Measurements from ENCODE around the gene MLPH. TPM values are rescaled to one million over a fixed set of nuclear protein-coding genes. Genes with fewer than 3 reads are reported as not detected.

Gene MLPH
- total and polyA plus RNA-seq, 9 of the 15 experiments (the other 6 are each of a cell fraction or from before 2014, with no cell fraction given), result 0.22 TPM; not detected in 8

DNA sequence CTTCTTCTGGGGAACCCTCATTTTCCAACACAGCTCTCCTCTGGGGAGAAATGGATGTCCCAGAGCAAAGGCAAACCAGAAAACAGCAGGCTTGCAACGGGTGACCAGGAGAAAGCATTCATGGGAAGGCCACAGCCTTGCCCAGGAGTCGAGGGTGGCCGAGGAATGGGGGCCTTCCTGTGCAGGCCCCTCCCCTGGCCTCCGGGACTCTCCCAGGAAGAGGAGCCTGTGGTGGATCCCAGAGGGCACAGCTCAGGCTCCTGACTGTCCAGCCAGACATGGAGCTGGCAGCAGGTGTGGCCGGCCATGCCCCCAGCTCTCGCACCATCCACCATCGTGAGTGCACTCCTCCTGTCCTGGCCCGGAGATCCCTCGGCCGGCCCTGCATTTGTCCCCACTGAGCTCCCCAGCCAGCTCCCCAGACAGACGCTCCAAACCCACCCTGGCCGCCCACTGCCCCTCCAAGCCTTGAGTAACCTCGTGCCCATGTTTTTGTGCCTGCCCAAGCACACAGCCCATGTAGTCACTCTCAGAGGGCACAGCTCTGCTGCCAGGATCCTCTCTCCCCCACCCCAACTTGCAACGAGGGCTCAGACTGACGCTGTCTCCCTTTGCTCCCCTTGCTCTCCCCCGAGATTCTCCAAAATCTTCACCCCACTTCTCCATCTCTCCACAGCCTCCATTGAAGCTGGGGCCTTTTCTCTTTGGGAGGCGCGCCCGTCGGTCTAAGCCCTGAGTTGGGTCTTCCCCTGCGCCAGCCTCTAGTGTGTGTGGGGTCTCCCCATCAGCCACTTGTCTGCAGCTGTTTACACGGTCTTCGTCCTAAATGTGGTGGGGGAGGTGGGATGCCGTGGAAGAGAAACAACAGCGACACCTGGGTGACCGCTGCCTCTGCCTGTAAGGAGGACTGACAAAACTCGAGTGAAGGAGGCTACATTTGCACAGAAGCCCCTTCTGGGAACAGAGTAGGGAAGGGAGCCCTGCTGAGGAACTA lies 89.1 kb downstream of the MLPH start:
- ATAC-seq (no peak), FAIRE-seq (no peak), DNase-seq (ENCODE audit: extremely low read depth in 1 of 4, low spot score in 3 of 4) (no peak)
- CTCF ChIA-PET (ENCODE audit: low intra/inter-chr PET ratio), result interaction anchor here (1.0 kb wide), 1 partner anchor 63 kb away, joined by 3 read pairs; no protein-coding TSS in a partner anchor
- Histone ChIP-seq H3K27ac (ENCODE audit: extremely low read depth, low read depth, low read length) (no peak overlapping the region), H3K79me2 (ENCODE audit: control insufficient read depth, insufficient read depth, low read length) (no peaks in the 10 kb centered on the region), H3K4me2 (ENCODE audit: insufficient read depth, low read length) (no peak overlapping the region), H3K4me1 (replicated peaks in 1 of 2; ENCODE audit: control insufficient read depth in 2 of 2, insufficient read depth in 2 of 2, low read length in 2 of 2) (peaks cover 0 to 3% of the 10 kb centered on the region in 2 experiments; a peak in 1 of 5 replicates), H3K36me3 (ENCODE audit: control insufficient read depth, insufficient read depth, low read length) (no peaks in the 10 kb centered on the region), H3K9me3 (replicated peaks; ENCODE audit: control insufficient read depth, insufficient read depth, low read depth, low read length) (no peaks in the 10 kb centered on the region), H2AFZ (ENCODE audit: low read depth, low read length) (no peak overlapping the region), H4K20me1 (replicated peaks; ENCODE audit: control insufficient read depth, insufficient read depth, low read length) (no peaks in the 10 kb centered on the region), H3K9me1 (ENCODE audit: control insufficient read depth, insufficient read depth, low read length) (no peaks in the 10 kb centered on the region), H3K9ac (ENCODE audit: insufficient read depth in 1 of 2, low read depth in 2 of 2, low read length in 2 of 2) (no peak overlapping the region), H3K4me3 (no peak overlapping the region), H3K27me3 (ENCODE audit: control insufficient read depth in 2 of 2, insufficient read depth in 2 of 2, low read length in 2 of 2) (peaks cover 4 to 58% of the 10 kb centered on the region in 2 experiments; a peak in 3 of 5 replicates)
- intact Hi-C loops (cut with micrococcal nuclease) (no loop called here), in situ Hi-C loops (cut with MboI) (loop anchor here (10.0 kb wide), 1 partner anchor 421 kb away; no protein-coding TSS in a partner anchor)
- no peak for TF ChIP-seq TEAD4 (IDR thresholded peaks at IDR 0.05; ENCODE audit: low read length)
- no peak for TF ChIP-seq TEAD4 (CRISPR knock-in tag; IDR thresholded peaks at IDR 0.05; ENCODE audit: borderline replicate concordance)
- TF ChIP-seq SPI1 (IDR thresholded peaks at IDR 0.05; ENCODE audit: borderline replicate concordance, low read depth, low read length), result no peak
- TF ChIP-seq, protein P1, sequence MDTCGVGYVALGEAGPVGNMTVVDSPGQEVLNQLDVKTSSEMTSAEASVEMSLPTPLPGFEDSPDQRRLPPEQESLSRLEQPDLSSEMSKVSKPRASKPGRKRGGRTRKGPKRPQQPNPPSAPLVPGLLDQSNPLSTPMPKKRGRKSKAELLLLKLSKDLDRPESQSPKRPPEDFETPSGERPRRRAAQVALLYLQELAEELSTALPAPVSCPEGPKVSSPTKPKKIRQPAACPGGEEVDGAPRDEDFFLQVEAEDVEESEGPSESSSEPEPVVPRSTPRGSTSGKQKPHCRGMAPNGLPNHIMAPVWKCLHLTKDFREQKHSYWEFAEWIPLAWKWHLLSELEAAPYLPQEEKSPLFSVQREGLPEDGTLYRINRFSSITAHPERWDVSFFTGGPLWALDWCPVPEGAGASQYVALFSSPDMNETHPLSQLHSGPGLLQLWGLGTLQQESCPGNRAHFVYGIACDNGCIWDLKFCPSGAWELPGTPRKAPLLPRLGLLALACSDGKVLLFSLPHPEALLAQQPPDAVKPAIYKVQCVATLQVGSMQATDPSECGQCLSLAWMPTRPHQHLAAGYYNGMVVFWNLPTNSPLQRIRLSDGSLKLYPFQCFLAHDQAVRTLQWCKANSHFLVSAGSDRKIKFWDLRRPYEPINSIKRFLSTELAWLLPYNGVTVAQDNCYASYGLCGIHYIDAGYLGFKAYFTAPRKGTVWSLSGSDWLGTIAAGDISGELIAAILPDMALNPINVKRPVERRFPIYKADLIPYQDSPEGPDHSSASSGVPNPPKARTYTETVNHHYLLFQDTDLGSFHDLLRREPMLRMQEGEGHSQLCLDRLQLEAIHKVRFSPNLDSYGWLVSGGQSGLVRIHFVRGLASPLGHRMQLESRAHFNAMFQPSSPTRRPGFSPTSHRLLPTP (IDR thresholded peaks at IDR 0.05; ENCODE audit: borderline replicate concordance, extremely low read depth, insufficient read length), result no peak
- TF ChIP-seq SRSF1 (IDR thresholded peaks at IDR 0.05; ENCODE audit: low read depth, low read length), result no peak
- TF ChIP-seq PTTG1 (tag; IDR thresholded peaks at IDR 0.05; ENCODE audit: low read depth), result no peak
- TF ChIP-seq TCF7 (IDR thresholded peaks at IDR 0.05; ENCODE audit: borderline replicate concordance), result no peak
- TF ChIP-seq SP1 (CRISPR knock-in tag; IDR thresholded peaks at IDR 0.05), result no peak
- TF ChIP-seq XRCC3 (IDR thresholded peaks at IDR 0.05), result no peak
- TF ChIP-seq, protein P2, sequence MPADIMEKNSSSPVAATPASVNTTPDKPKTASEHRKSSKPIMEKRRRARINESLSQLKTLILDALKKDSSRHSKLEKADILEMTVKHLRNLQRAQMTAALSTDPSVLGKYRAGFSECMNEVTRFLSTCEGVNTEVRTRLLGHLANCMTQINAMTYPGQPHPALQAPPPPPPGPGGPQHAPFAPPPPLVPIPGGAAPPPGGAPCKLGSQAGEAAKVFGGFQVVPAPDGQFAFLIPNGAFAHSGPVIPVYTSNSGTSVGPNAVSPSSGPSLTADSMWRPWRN (IDR thresholded peaks at IDR 0.05; ENCODE audit: low read depth), result no peak
- no peak for TF ChIP-seq ZNF124 (CRISPR knock-in tag; IDR thresholded peaks at IDR 0.05)
- TF ChIP-seq TCF3 (CRISPR knock-in tag; IDR thresholded peaks at IDR 0.05), result no peak
- TF ChIP-seq TBL1XR1 (IDR thresholded peaks at IDR 0.05; ENCODE audit: low read length in 2 of 2), result no peak
- no peak for TF ChIP-seq FOXK2 (conservative IDR thresholded peaks at IDR 0.05 in 1 of 2, IDR thresholded peaks at IDR 0.05 in 1 of 2; ENCODE audit: low read depth in 2 of 2)
- no peak for TF ChIP-seq CC2D1A (IDR thresholded peaks at IDR 0.05)
- TF ChIP-seq, protein P3, sequence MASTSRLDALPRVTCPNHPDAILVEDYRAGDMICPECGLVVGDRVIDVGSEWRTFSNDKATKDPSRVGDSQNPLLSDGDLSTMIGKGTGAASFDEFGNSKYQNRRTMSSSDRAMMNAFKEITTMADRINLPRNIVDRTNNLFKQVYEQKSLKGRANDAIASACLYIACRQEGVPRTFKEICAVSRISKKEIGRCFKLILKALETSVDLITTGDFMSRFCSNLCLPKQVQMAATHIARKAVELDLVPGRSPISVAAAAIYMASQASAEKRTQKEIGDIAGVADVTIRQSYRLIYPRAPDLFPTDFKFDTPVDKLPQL (IDR thresholded peaks at IDR 0.05; ENCODE audit: extremely low read depth, insufficient read length), result no peak
- no peak for TF ChIP-seq CEBPB (tag; IDR thresholded peaks at IDR 0.05)
- BruUV-seq (replicated peaks), result no TSS peak
- POLR2A ChIA-PET, result interaction anchor here (0.9 to 1.0 kb wide), 2 partner anchors 63 to 105 kb away, joined by 3 to 4 read pairs; no protein-coding TSS in a partner anchor
- WGBS (ENCODE audit: insufficient coverage, low coverage, missing lambda C conversion rate), result 0% methylated on average over 13 of the region's 27 CpGs

Measured in K562 (cell line).